ENCODE results near the gene SORCS3. TPM values are rescaled to one million over a fixed set of nuclear protein-coding genes. Genes with fewer than 3 reads are reported as not detected.

The SORCS3 gene
- total RNA-seq, 1 donor from 2014 or later, result 1.00 TPM

GRCh38 chr10:104894681-104895080 lies 253.6 kb downstream of the SORCS3 start:
- Histone ChIP-seq H3K4me2 (ENCODE audit: low read length) (no peak overlapping the region), H3K4me1 (ENCODE audit: insufficient read depth, low read length) (no peaks in the 10 kb centered on the region), H4K20me1 (ENCODE audit: insufficient read depth, low read length) (no peaks in the 10 kb centered on the region), H3K27ac (ENCODE audit: low read depth, low read length) (no peak overlapping the region), H3K27me3 (ENCODE audit: insufficient read depth, low read length) (no peaks in the 10 kb centered on the region), H3K9ac (ENCODE audit: low read length) (no peak overlapping the region), H2AFZ (ENCODE audit: low read depth, low read length) (no peak overlapping the region), H3K79me2 (ENCODE audit: insufficient read depth, low read length) (no peaks in the 10 kb centered on the region), H3K9me3 (ENCODE audit: insufficient read depth, low read depth, low read length) (peaks cover 6% of the 10 kb centered on the region), H3K4me3 (ENCODE audit: insufficient read depth, low read depth, low read length) (no peak overlapping the region), H3K36me3 (ENCODE audit: insufficient read depth, low read length) (no peaks in the 10 kb centered on the region)
- no peak for TF ChIP-seq CTCF (IDR thresholded peaks at IDR 0.05; ENCODE audit: insufficient read depth, low read depth, low read length)
- no peak for TF ChIP-seq EZH2 (IDR thresholded peaks at IDR 0.05; ENCODE audit: insufficient read depth, low read length)
- Mint-ChIP-seq H3K9me3 (ENCODE audit: unreplicated experiment) (no peaks in the 10 kb centered on the region), H3K4me1 (ENCODE audit: low read depth, unreplicated experiment) (no peaks in the 10 kb centered on the region), H3K27ac (ENCODE audit: unreplicated experiment) (no peak overlapping the region), H3K4me3 (ENCODE audit: unreplicated experiment) (no peak overlapping the region), H3K27me3 (ENCODE audit: low read depth, unreplicated experiment) (peaks cover 2% of the 10 kb centered on the region), H3K36me3 (ENCODE audit: low read depth, unreplicated experiment) (no peaks in the 10 kb centered on the region)
- FAIRE-seq (no peak), DNase-seq (ENCODE audit: low read depth) (no peak)

- Histone ChIP-seq H3K9ac (ENCODE audit: low read length) (no peak overlapping the region), H2AFZ (ENCODE audit: low read depth, low read length) (no peak overlapping the region), H3K27ac (ENCODE audit: low read depth, low read length) (no peak overlapping the region), H3K27me3 (ENCODE audit: insufficient read depth, low read length) (no peaks in the 10 kb centered on the region), H3K4me1 (ENCODE audit: insufficient read depth, low read length) (no peaks in the 10 kb centered on the region), H3K36me3 (ENCODE audit: insufficient read depth, low read length) (no peaks in the 10 kb centered on the region), H3K4me3 (ENCODE audit: insufficient read depth, low read depth, low read length) (no peak overlapping the region), H3K9me3 (ENCODE audit: insufficient read depth, low read depth, low read length) (peaks cover 6% of the 10 kb centered on the region), H3K79me2 (ENCODE audit: insufficient read depth, low read length) (no peaks in the 10 kb centered on the region), H4K20me1 (ENCODE audit: insufficient read depth, low read length) (no peaks in the 10 kb centered on the region), H3K4me2 (ENCODE audit: low read length) (no peak overlapping the region)
- H3K27me3 Mint-ChIP-seq (ENCODE audit: low read depth, unreplicated experiment), result peaks cover 2% of the 10 kb centered on the region
- no peaks in the 10 kb centered on the region for H3K9me3 Mint-ChIP-seq (ENCODE audit: unreplicated experiment)
- TF ChIP-seq CTCF (IDR thresholded peaks at IDR 0.05; ENCODE audit: insufficient read depth, low read depth, low read length) (no peak), EZH2 (IDR thresholded peaks at IDR 0.05; ENCODE audit: insufficient read depth, low read length) (no peak)
- no peak overlapping the region for H3K4me3 Mint-ChIP-seq (ENCODE audit: unreplicated experiment)
- DNase-seq (ENCODE audit: low read depth) (no peak), FAIRE-seq (no peak)
- H3K36me3 Mint-ChIP-seq (ENCODE audit: low read depth, unreplicated experiment), result no peaks in the 10 kb centered on the region
- no peak overlapping the region for H3K27ac Mint-ChIP-seq (ENCODE audit: unreplicated experiment)
- no peaks in the 10 kb centered on the region for H3K4me1 Mint-ChIP-seq (ENCODE audit: low read depth, unreplicated experiment)
Observed at GRCh38 chr10:104895541-104895940, 254.5 kb downstream of the SORCS3 start.

- Mint-ChIP-seq H3K4me3 (ENCODE audit: unreplicated experiment) (no peak overlapping the region), H3K27me3 (ENCODE audit: low read depth, unreplicated experiment) (no peaks in the 10 kb centered on the region), H3K9me3 (ENCODE audit: unreplicated experiment) (no peaks in the 10 kb centered on the region), H3K27ac (ENCODE audit: unreplicated experiment) (no peak overlapping the region), H3K36me3 (ENCODE audit: low read depth, unreplicated experiment) (no peaks in the 10 kb centered on the region), H3K4me1 (ENCODE audit: low read depth, unreplicated experiment) (no peaks in the 10 kb centered on the region)
- no peaks in the 10 kb centered on the region for H3K36me3 ChIP-seq (ENCODE audit: insufficient read depth, low read length)
- no peaks in the 10 kb centered on the region for H3K79me2 ChIP-seq (ENCODE audit: insufficient read depth, low read length)
- no peaks in the 10 kb centered on the region for H3K4me1 ChIP-seq (ENCODE audit: insufficient read depth, low read length)
- no peaks in the 10 kb centered on the region for H3K27me3 ChIP-seq (ENCODE audit: insufficient read depth, low read length)
- no peaks in the 10 kb centered on the region for H4K20me1 ChIP-seq (ENCODE audit: insufficient read depth, low read length)
- FAIRE-seq (no peak), DNase-seq (ENCODE audit: low read depth) (no peak)
- no peak overlapping the region for H2AFZ ChIP-seq (ENCODE audit: low read depth, low read length)
- H3K4me2 ChIP-seq (ENCODE audit: low read length), result no peak overlapping the region
- no peak overlapping the region for H3K27ac ChIP-seq (ENCODE audit: low read depth, low read length)
- peaks cover 6% of the 10 kb centered on the region for H3K9me3 ChIP-seq (ENCODE audit: insufficient read depth, low read depth, low read length)
- no peak overlapping the region for H3K4me3 ChIP-seq (ENCODE audit: insufficient read depth, low read depth, low read length)
- no peak overlapping the region for H3K9ac ChIP-seq (ENCODE audit: low read length)
- TF ChIP-seq CTCF (IDR thresholded peaks at IDR 0.05; ENCODE audit: insufficient read depth, low read depth, low read length) (no peak), EZH2 (IDR thresholded peaks at IDR 0.05; ENCODE audit: insufficient read depth, low read length) (no peak)
Observed at GRCh38 chr10:104895981-104896380, 254.9 kb downstream of the SORCS3 start.
